ENCODE data around the gene SYNGR4. TPM values are rescaled to one million over a fixed set of nuclear protein-coding genes. Genes with fewer than 3 reads are reported as not detected.

SYNGR4 gene
- total RNA-seq, 1 donor from 2014 or later: not detected

- ATAC-seq (no peak), DNase-seq (peak; percentile 39)
- intact Hi-C loops (cut with micrococcal nuclease): no loop called here
Measured at GRCh38 chr19:48415806-48416221, 51.6 kb downstream of the SYNGR4 start.

- peak; percentile 75 for ATAC-seq
- intact Hi-C loops (cut with micrococcal nuclease): no loop called here
- DNase-seq: peak; percentile 38
Measured at GRCh38 chr19:48417421-48417820, 53.3 kb downstream of the SYNGR4 start.

GRCh38 chr19:48418317-48419064, 54.3 kb downstream of the SYNGR4 start:
- no peak for ATAC-seq

GRCh38 chr19:48419158-48419920, 55.2 kb downstream of the SYNGR4 start:
- peak; percentile 30 for ATAC-seq
- intact Hi-C loops (cut with micrococcal nuclease): no loop called here
- DNase-seq: peak; percentile 52

More at GRCh38 chr19:48418317-48419064, 54.3 kb downstream of the SYNGR4 start:
- DNase-seq: no peak
- intact Hi-C loops (cut with micrococcal nuclease): no loop called here

- ATAC-seq (no peak), DNase-seq (no peak)
- intact Hi-C loops (cut with micrococcal nuclease): no loop called here
Measured at GRCh38 chr19:48421548-48421947, 57.4 kb downstream of the SYNGR4 start.

- DNase-seq (no peak), ATAC-seq (peak; percentile 43)
- intact Hi-C loops (cut with micrococcal nuclease): no loop called here
Measured at GRCh38 chr19:48424694-48425219, 60.6 kb downstream of the SYNGR4 start.

Other genes with a start within 250 kb of the SYNGR4 start
- 2.8 TPM for gene LIG1, start 194.0 kb upstream of the SYNGR4 start, total RNA-seq
- gene ZSWIM9, start 193.7 kb upstream of the SYNGR4 start, total RNA-seq: 7.9 TPM
- 31.2 TPM for gene CARD8, start 108.5 kb upstream of the SYNGR4 start, total RNA-seq
- 0.10 TPM for gene ZNF114, start 94.3 kb upstream of the SYNGR4 start, total RNA-seq
- 33.8 TPM for gene EMP3, start 38.8 kb upstream of the SYNGR4 start, total RNA-seq
- 110 TPM for gene TMEM143, start 427 bp upstream of the SYNGR4 start, total RNA-seq
- gene KDELR1, start 27.2 kb downstream of the SYNGR4 start, total RNA-seq: 79.4 TPM
- gene GRIN2D, start 29.3 kb downstream of the SYNGR4 start, total RNA-seq: 0.17 TPM
- gene GRWD1, start 81.6 kb downstream of the SYNGR4 start, total RNA-seq: 15.7 TPM
- gene KCNJ14, start 91.2 kb downstream of the SYNGR4 start, total RNA-seq: 0.35 TPM
- gene CYTH2, start 105.0 kb downstream of the SYNGR4 start, total RNA-seq: 33.4 TPM
- 1.4 TPM for gene LMTK3, start 147.5 kb downstream of the SYNGR4 start, total RNA-seq
- 0.35 TPM for gene SULT2B1, start 187.8 kb downstream of the SYNGR4 start, total RNA-seq
- gene SPACA4, start 242.4 kb downstream of the SYNGR4 start, total RNA-seq: not detected

All from left ventricle myocardium superior (tissue), 1 donor.